K562 (cell line): ENCODE measurements around the gene SH3BP4. TPM values are rescaled to one million over a fixed set of nuclear protein-coding genes. Genes with fewer than 3 reads are reported as not detected.

Experiments used
- ATAC-seq: fragments of 200-7000 bp; cut with Tn5 transposase; 3 replicates; pipeline ENCODE4 v1.9.1; 2020; ENCODE audit warnings: moderate library complexity
- BruUV-seq: library from RNA; stranded (reverse); fragments of 400-500 nt; replicated peaks from 2 replicates; lab custom pipeline; 2021; lab: Mats Ljungman, UMichigan
- CTCF ChIA-PET: fragments of 300-600 bp; formaldehyde crosslinking; extraction: SDS; loops from one replicate; lab custom pipeline; 2021; ENCODE audit warnings: low intra/inter-chr PET ratio; lab: Yijun Ruan, JAX
- POLR2A ChIA-PET: fragments of 300-600, 350-650 bp; sonication (Branson Sonifier 250); formaldehyde crosslinking; extraction: SDS; loops from one replicate; lab custom pipeline; 2021; ENCODE audit warnings: antibody characterized with exemption, inconsistent platforms; lab: Yijun Ruan, JAX
- DNase-seq, 4 experiments: peaks; one replicate each; pipeline versions ENCODE4 v3.0.0 to v3.0.0-alpha.2; 2011 to 2018; ENCODE audit warnings: low spot score in 3 of 4, mixed read lengths in 3 of 4; ENCODE audit errors: extremely low read depth in 1 of 4
- FAIRE-seq: peaks from 2 replicates; lab custom pipeline; 2011; peaks lifted over from hg19 to GRCh38; lab: Jason Lieb, UNC
- H2AFZ ChIP-seq: 2 replicates; pipeline ENCODE4 v1.6.0; 2011; ENCODE audit warnings: low read depth, low read length, control low read depth, inconsistent platforms
- H3K27ac ChIP-seq: fragments of 200-600 bp; 3 replicates; pipeline ENCODE4 v1.8.0; 2011; ENCODE audit warnings: low read depth, mild to moderate bottlenecking, control low read depth, inconsistent platforms, low read length, moderate library complexity, mixed read lengths; ENCODE audit errors: extremely low read depth
- H3K27me3 ChIP-seq, 2 experiments: fragments of 300-600 bp in 1 of 2; 2 replicates in 1 of 2; 3 replicates in 1 of 2; pipeline versions ENCODE4 v1.6.0 to v1.8.0; 2011; ENCODE audit warnings: inconsistent platforms in 2 of 2, low read length in 2 of 2, mild to moderate bottlenecking in 1 of 2, mixed read lengths in 1 of 2, moderate library complexity in 1 of 2; ENCODE audit not compliant: control insufficient read depth in 2 of 2, insufficient read depth in 2 of 2
- H3K36me3 ChIP-seq: fragments of 300-600 bp; 3 replicates; pipeline ENCODE4 v1.8.0; 2011; ENCODE audit warnings: mild to moderate bottlenecking, low read length, inconsistent platforms; ENCODE audit not compliant: control insufficient read depth, insufficient read depth
- H3K4me1 ChIP-seq, 2 experiments: fragments of 200-600 bp in 1 of 2; replicated peaks in 1 of 2; 2 replicates in 1 of 2; 3 replicates in 1 of 2; pipeline versions ENCODE4 v1.5.1 to v1.8.0; 2011; ENCODE audit warnings: inconsistent platforms in 2 of 2, low read length in 2 of 2, mild to moderate bottlenecking in 1 of 2, mixed read lengths in 1 of 2, moderate library complexity in 1 of 2; ENCODE audit not compliant: control insufficient read depth in 2 of 2, insufficient read depth in 2 of 2
- H3K4me2 ChIP-seq: 2 replicates; pipeline ENCODE4 v1.6.1; 2011; ENCODE audit warnings: low read length, control low read depth, inconsistent platforms, mixed read lengths; ENCODE audit not compliant: insufficient read depth
- H3K4me3 ChIP-seq: fragments of 200-600 bp; sonication (generic), shearing (Covaris generic); 2 replicates; pipeline ENCODE4 v1.5.1; 2016; ENCODE audit warnings: control low read depth, inconsistent platforms
- H3K79me2 ChIP-seq: fragments of 200-600 bp; 3 replicates; pipeline ENCODE4 v1.8.0; 2011; ENCODE audit warnings: low read length, inconsistent platforms; ENCODE audit not compliant: control insufficient read depth, insufficient read depth
- H3K9ac ChIP-seq, 2 experiments: 2 replicates each; pipeline versions ENCODE4 v1.6.0 to v1.6.1; 2011; ENCODE audit warnings: low read depth in 2 of 2, low read length in 2 of 2, control low read depth in 1 of 2, inconsistent platforms in 1 of 2, mild to moderate bottlenecking in 1 of 2, mixed read lengths in 1 of 2; ENCODE audit not compliant: insufficient read depth in 1 of 2
- H3K9me1 ChIP-seq: one replicate; pipeline ENCODE4 v1.6.0; 2011; ENCODE audit warnings: inconsistent platforms, mild to moderate bottlenecking, low read length, moderate library complexity; ENCODE audit not compliant: control insufficient read depth, insufficient read depth
- H3K9me3 ChIP-seq: replicated peaks from 2 replicates; pipeline ENCODE4 v1.5.1; 2011; ENCODE audit warnings: low read depth, low read length, inconsistent platforms; ENCODE audit not compliant: control insufficient read depth, insufficient read depth
- H4K20me1 ChIP-seq: replicated peaks from 2 replicates; pipeline ENCODE4 v1.6.1; 2011; ENCODE audit warnings: low read length, inconsistent platforms, mixed read lengths; ENCODE audit not compliant: control insufficient read depth, insufficient read depth
- ARID2 ChIP-seq: fragments of 450-650 bp; IDR thresholded peaks from 2 replicates; pipeline ENCODE4 v1.6.1; 2017; ENCODE audit warnings: antibody characterized with exemption, mild to moderate bottlenecking
- BCOR ChIP-seq: fragments of 450-650 bp; IDR thresholded peaks from 2 replicates; pipeline ENCODE4 v1.6.1; 2016
- BRF1 ChIP-seq: IDR thresholded peaks from 3 replicates; pipeline ENCODE4 v1.6.1; 2011; ENCODE audit warnings: borderline replicate concordance, mild to moderate bottlenecking; ENCODE audit not compliant: insufficient read length; ENCODE audit errors: extremely low read depth
- GATAD2A ChIP-seq: fragments of 450-650 bp; IDR thresholded peaks from 2 replicates; pipeline ENCODE4 v1.6.1; 2017
- MYC ChIP-seq, 2 experiments: fragments of 250-450 bp in 1 of 2; sonication (Bioruptor Pico) in 1 of 2; IDR thresholded peaks; 2 replicates each; pipeline versions ENCODE4 v1.5.1 to v1.6.1; 2012 to 2021; ENCODE audit warnings: low read depth in 2 of 2, borderline replicate concordance in 1 of 2, improper control_type of control experiment in 1 of 2, low read length in 1 of 2, mild to moderate bottlenecking in 1 of 2, moderate library complexity in 1 of 2
- NCOA4 ChIP-seq: fragments of 450-650 bp; IDR thresholded peaks from 2 replicates; pipeline ENCODE4 v1.6.1; 2018; ENCODE audit warnings: mild to moderate bottlenecking; ENCODE audit not compliant: partially characterized antibody
- NKRF ChIP-seq: fragments of 450-650 bp; IDR thresholded peaks from 2 replicates; pipeline ENCODE4 v1.6.1; 2016; ENCODE audit warnings: borderline replicate concordance
- NR4A1 ChIP-seq, 2 experiments: fragments of 250-450 bp in 1 of 2; fragments of 450-650 bp in 1 of 2; sonication (Bioruptor Pico) in 1 of 2; IDR thresholded peaks; 2 replicates each; pipeline versions ENCODE4 v1.4.0 to v1.6.1; 2016 to 2020; ENCODE audit warnings: mild to moderate bottlenecking in 2 of 2, missing compliant biosample characterization in 1 of 2, missing genetic modification characterization in 1 of 2, moderate library complexity in 1 of 2
- PTBP1 ChIP-seq: fragments of 200-400 bp; formaldehyde crosslinking; IDR thresholded peaks from 2 replicates; pipeline ENCODE4 v1.6.1; 2017; ENCODE audit warnings: low read depth, low read length
- VEZF1 ChIP-seq: fragments of 200-800 bp; sonication (Bioruptor generic); IDR thresholded peaks from 2 replicates; pipeline ENCODE4 v1.6.1; 2017; ENCODE audit warnings: missing genetic modification characterization, missing compliant biosample characterization
- ZBTB11 ChIP-seq, 3 experiments: fragments of 200-800 bp in 1 of 3; fragments of 250-450 bp in 1 of 3; fragments of 450-650 bp in 1 of 3; sonication (Bioruptor Pico) in 1 of 3; sonication (Bioruptor generic) in 1 of 3; formaldehyde crosslinking in 1 of 3; IDR thresholded peaks; 2 replicates each; pipeline versions ENCODE4 v1.6.1 to v1.8.0; 2016 to 2022; ENCODE audit warnings: mild to moderate bottlenecking in 2 of 3, missing genetic modification characterization in 2 of 3, missing compliant biosample characterization in 1 of 3, moderate library complexity in 1 of 3
- ZNF146 ChIP-seq: IDR thresholded peaks from one replicate; pipeline ENCODE4 v1.6.1; 2018; ENCODE audit warnings: missing compliant biosample characterization; ENCODE audit not compliant: unreplicated experiment
- ZNF512 ChIP-seq: IDR thresholded peaks from 2 replicates; pipeline ENCODE4 v1.6.1; 2016; ENCODE audit warnings: missing genetic modification characterization, missing compliant biosample characterization
- WGBS: fragments of 100-300 bp; shearing (Covaris generic); methylation state at CpG from one replicate; pipeline ENCODE4 v1.1.6; 2016; ENCODE audit warnings: low coverage, mixed read lengths; ENCODE audit not compliant: insufficient coverage; ENCODE audit errors: missing lambda C conversion rate; 5-methylcytosine and 5-hydroxymethylcytosine counted together
- in situ Hi-C: fragments of 300-500 bp; cut with MboI; formaldehyde crosslinking; loops from 4 replicates; pipeline ENCODE4 v1.15.0; 2018; ENCODE audit warnings: inconsistent platforms, mixed read lengths
- intact Hi-C: fragments of 100-400 bp; cut with micrococcal nuclease; formaldehyde crosslinking; loops from 2 replicates; pipeline ENCODE4 v1.14.2; 2022
- polyA plus RNA-seq, 8 experiments: library from polyadenylated mRNA; depleted of rRNA in 4 of 8; stranded (reverse) in 5 of 8; unstranded in 3 of 8; fragments of >200 nt; fragmentation: Nextera tagmentation in 2 of 8; fragmentation: Illumina TruSeq in 1 of 8; extraction: Ambion mirVana in 2 of 8; extraction: Trizol in 1 of 8; gene quantifications; 2 replicates each; pipeline versions ENCODE4 v1.2.1 to v1.2.3, GENCODE V29; 2011 to 2014; ENCODE audit warnings: inconsistent platforms in 1 of 8, missing spikeins in 1 of 8
- total RNA-seq, 7 experiments: library from RNA; depleted of rRNA in 6 of 7; stranded (reverse); fragments of >200 nt in 6 of 7; fragmentation: Illumina TruSeq in 2 of 7; extraction: Trizol in 2 of 7; gene quantifications; 2 replicates each; pipeline versions ENCODE4 v1.2.1 to v1.2.3, GENCODE V29; 2011 to 2021; ENCODE audit warnings: low replicate concordance in 1 of 7

SH3BP4 gene
- total and polyA plus RNA-seq, 9 of the 15 experiments (the other 6 are each of a cell fraction or from before 2014, with no cell fraction given) = 0.03 to 0.28 (median 0.27) TPM; not detected in 6

- no peaks in the 10 kb centered on the region for H3K79me2 ChIP-seq
- DNase-seq (no peak), ATAC-seq (no peak), FAIRE-seq (no peak)
- no peaks in the 10 kb centered on the region for H3K36me3 ChIP-seq
- intact Hi-C loops = no loop called here
- H3K27me3 ChIP-seq = peaks cover 7 to 65% of the 10 kb centered on the region in 2 experiments; a peak in 4 of 5 replicates
- H2AFZ ChIP-seq = no peak overlapping the region
- no peak overlapping the region for H3K27ac ChIP-seq
- no TSS peak for BruUV-seq
- no peaks in the 10 kb centered on the region; the same call in 1 of the 2 replicates for H4K20me1 ChIP-seq
- in situ Hi-C loops = no loop called here
- H3K4me2 ChIP-seq = no peak overlapping the region
- 0% methylated on average over 2 of the region's 7 CpGs for WGBS
- CTCF ChIA-PET = no interaction called here
- no peaks in the 10 kb centered on the region; a peak in 1 of 5 replicates for H3K4me1 ChIP-seq
- no peak overlapping the region for H3K4me3 ChIP-seq
- H3K9me3 ChIP-seq = no peaks in the 10 kb centered on the region
- no peaks in the 10 kb centered on the region for H3K9me1 ChIP-seq
- POLR2A ChIA-PET = no interaction called here
- no peak overlapping the region for H3K9ac ChIP-seq
- no peak for TF ChIP-seq BRF1
- no peak for TF ChIP-seq GATAD2A
- TF ChIP-seq PTBP1 = no peak
- TF ChIP-seq ZNF512 (tag) = no peak
- no peak for TF ChIP-seq NR4A1 (CRISPR knock-in tag; IDR thresholded peaks at IDR 0.05)
- no peak for TF ChIP-seq NR4A1 (tag; IDR thresholded peaks at IDR 0.05)
- TF ChIP-seq NCOA4 = no peak
- no peak for TF ChIP-seq ARID2
- TF ChIP-seq NKRF = no peak
- TF ChIP-seq ZNF146 (CRISPR knock-in tag) = no peak
- TF ChIP-seq VEZF1 = no peak
- TF ChIP-seq BCOR = no peak
- no peak for TF ChIP-seq ZBTB11 (CRISPR knock-in tag; IDR thresholded peaks at IDR 0.05)
- TF ChIP-seq MYC (IDR thresholded peaks at IDR 0.05; ENCODE audit: low read depth, low read length) = no peak
- TF ChIP-seq MYC (CRISPR knock-in tag; IDR thresholded peaks at IDR 0.05; ENCODE audit: borderline replicate concordance, low read depth) = no peak
Observed at GRCh38 chr2:235029054-235029453, 77.2 kb downstream of the SH3BP4 start.
